ENCODE data around the gene RAMP3. TPM values are rescaled to one million over a fixed set of nuclear protein-coding genes. Genes with fewer than 3 reads are reported as not detected.

RAMP3 gene
- polyA plus RNA-seq, 3 donors = 7.8 to 10.6 (median 9.5) TPM

GRCh38 chr7:45185028-45185863 is 27.7 kb downstream of the RAMP3 start:
- DNase-seq (ENCODE audit: extremely low read depth in 1 of 11, low read depth in 9 of 11, low spot score in 4 of 11) = no peak

DNA sequence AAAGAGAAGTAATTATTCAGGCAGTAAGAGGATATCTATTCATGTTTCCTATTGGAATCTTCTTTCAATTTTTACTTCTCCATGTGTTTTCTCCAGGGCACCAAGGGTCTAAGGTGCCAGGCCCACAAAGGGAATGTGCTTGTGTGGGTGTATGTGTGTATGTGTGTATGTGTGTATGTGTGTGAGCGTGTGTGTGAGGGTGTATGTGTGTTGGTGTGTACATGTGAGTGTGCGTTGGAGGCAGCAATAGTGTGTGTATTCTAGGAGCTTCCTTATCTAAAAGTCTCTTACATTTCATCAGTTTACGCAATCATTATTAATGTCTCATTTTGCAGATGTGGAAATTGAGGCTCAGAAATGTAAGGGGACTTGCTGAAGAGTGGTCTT is 28.3 kb downstream of the RAMP3 start:
- no peak for DNase-seq (ENCODE audit: extremely low read depth in 1 of 11, low read depth in 9 of 11, low spot score in 4 of 11)

- DNase-seq (ENCODE audit: extremely low read depth in 1 of 11, low read depth in 9 of 11, low spot score in 4 of 11) = no peak
Measured at GRCh38 chr7:45186261-45186813, 28.7 kb downstream of the RAMP3 start.

DNA sequence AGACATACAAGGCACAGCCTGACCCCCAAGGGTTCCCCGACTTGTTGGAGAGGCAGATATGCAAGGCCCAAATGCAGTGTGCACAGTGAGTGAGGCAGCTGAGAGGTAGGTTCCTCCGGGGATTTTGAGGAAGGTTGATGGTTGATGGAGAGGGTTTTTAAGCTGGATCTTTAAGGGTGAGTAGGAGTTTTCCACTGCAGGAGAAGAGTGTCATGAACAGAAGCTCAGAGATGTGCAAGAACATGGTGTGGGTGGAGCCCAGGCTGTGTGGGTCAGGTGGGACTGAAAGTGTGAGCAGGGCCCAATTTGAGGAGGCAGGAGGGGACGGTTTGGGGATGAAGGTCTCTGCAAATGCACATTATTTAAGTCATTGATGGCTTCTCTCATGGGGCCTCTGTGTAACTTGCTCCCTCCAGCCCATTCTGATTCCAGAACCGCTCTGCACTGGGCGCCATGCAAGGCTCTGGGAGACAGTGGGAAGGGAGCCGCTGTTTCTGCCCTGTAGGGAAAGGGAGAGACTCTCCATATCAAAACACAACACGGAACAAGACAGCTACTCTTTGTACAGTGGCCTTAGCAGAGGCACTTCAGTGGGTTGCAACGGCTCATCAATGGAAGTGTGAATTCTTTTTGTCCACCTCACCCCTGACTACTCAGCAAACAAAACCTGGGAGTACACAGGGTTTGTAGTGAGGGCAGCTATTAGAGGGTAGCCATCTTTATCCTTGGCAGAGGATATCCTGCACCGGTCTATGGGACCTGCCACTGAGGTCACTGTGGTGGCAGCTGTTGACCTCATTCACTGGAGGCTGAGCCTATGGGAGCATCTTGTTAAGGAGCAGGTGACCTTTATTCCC is 29.7 kb downstream of the RAMP3 start:
- no peak for DNase-seq (ENCODE audit: extremely low read depth in 1 of 11, low read depth in 9 of 11, low spot score in 4 of 11)

DNA sequence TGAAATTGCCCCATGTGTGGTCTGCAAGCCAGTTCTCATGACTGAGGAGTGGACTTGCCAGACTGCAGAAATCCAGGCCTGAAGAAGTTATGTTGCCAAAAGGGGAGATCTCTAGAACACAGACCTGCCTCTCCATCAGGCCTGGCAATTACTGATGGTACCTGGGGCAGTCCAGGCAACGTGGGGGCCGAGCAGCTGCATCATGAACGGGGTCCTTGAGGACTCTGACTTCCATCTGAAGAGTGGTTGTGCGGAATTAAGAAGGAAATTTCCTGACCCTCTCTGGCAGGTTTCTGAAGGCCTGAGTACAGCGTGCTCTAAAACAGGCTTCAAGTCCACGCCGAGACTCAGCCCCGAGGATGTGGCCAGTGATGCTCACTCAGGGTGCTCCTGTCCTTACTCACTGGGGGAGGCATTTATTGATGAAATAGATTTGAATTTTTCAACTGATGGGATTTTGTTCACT is 30.4 kb downstream of the RAMP3 start:
- DNase-seq (ENCODE audit: extremely low read depth in 1 of 11, low read depth in 9 of 11, low spot score in 4 of 11) = no peak

GRCh38 chr7:45188736-45189135 is 31.1 kb downstream of the RAMP3 start:
- no peak for DNase-seq (ENCODE audit: extremely low read depth in 1 of 11, low read depth in 9 of 11, low spot score in 4 of 11)

DNA sequence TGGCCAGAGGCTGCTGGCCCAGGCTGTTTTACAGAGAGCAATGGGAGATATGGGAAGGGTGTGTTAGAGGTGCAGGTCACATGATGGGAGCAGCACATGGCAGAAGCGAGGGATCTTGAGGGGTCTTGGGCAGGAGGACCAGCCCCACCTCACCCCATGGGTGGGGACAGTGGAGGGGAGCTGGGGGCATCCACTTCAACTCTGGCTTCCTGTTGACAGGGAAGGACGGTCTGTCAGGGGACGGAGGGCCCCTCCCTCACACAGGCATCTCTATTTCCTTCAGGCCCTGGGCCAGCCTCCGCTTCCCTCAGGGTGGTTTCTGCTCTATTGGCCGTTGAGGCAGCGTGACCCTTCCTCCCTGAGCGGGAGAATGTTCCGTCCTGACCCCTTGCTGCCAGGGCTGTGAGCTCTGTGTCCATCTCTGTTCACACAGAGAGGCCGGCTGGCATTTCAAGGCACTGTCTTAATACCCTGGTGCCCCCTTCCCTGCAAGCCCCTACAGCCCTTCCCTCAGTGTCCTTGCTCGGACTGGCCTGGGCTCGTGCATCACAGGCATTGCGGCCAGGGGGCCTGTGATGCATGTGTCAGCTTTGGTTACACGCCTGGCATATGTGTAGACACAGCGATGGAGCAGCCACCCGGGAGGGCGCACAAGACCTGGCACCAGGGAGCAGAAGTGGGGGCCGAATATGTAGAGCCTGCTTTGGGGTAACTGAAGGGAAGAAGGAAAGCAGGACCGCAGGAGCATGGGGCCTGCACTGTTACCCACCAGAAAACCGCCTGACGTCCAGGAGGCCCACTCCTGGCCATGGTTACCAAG is 31.8 kb downstream of the RAMP3 start:
- DNase-seq (ENCODE audit: extremely low read depth in 1 of 11, low read depth in 9 of 11, low spot score in 4 of 11) = no peak

DNA sequence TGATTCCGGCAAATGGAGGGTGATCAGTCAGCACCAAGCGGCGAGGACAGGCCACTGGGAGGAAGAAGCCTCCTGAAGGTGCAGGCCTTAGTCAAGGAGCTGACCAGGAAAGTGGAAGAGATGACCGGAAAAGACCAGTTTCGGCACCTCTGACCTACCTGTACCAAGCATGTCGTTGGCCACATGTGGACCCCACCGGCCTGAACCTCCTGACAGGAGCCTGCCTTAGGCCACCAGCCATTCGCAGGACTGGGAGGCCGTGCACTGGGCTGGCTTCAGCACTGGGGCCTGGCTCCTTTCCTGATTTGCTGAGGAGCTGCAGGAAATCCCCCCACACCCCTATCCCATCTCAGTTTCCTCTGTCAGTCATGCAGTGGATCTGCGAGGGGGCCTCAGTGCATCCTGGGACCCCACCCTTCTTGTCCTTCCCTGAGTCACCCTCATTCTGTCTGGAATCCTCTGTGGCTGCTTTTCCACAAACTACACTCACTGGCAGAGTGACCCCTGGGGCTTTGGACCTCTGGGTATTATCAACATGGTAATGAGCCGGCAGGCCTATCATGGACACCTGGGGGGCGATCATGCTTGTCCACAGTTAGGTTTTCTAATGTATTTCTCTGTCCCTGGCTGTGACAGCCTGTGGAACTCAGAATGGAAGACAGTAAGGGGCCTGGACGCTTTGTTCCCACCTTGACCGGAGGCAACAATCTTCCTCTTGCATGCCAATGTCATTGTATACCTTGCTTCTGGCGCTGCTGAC is 33.0 kb downstream of the RAMP3 start:
- no peak for DNase-seq (ENCODE audit: extremely low read depth in 1 of 11, low read depth in 9 of 11, low spot score in 4 of 11)

GRCh38 chr7:45191396-45191795 is 33.8 kb downstream of the RAMP3 start:
- no peak for DNase-seq (ENCODE audit: extremely low read depth in 1 of 11, low read depth in 9 of 11, low spot score in 4 of 11)

DNA sequence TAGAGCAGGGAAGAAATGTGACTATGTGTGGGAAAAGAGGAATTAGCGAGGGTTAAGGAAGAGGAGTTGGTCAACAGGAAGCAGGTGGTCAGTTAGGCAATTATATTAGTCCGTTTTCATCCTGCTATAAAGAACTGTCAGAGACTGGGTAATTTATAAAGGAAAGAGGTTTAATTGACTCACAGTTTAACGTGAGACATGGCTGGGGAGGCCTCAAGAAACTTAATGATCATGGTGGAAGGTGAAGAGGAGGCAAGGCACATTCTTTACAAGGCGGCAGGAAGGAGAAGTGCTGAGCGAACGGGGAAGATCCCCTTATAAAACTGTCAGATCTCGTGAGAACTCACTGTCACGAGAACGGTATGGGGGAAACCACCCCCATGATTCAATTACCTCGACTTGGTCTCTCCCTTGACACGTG is 35.0 kb downstream of the RAMP3 start:
- DNase-seq (ENCODE audit: extremely low read depth in 1 of 11, low read depth in 9 of 11, low spot score in 4 of 11) = no peak

GRCh38 chr7:45193828-45194227 is 36.2 kb downstream of the RAMP3 start:
- DNase-seq (ENCODE audit: extremely low read depth in 1 of 11, low read depth in 9 of 11, low spot score in 4 of 11) = no peak

DNA sequence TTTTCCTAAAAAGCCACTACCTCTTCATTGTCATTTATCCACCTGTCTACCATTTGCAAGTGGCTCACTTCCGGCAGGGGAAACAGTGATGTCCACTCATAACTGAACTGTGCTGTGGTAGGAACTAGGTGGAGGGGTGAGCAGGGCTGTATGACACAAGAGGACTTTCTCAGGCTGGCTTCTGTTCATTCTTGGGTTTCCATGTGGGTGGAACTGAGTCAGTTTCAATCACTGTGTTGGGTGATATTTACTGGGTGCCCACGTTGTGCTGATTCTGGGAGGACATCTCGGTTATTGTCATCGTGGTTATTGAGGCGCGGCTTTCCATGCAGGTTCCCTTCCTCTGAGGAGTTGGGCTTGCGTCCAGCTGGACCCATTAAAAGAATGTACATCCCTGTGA is 38.8 kb downstream of the RAMP3 start:
- no peak for DNase-seq (ENCODE audit: extremely low read depth in 1 of 11, low read depth in 9 of 11, low spot score in 4 of 11)

GRCh38 chr7:45197461-45197860 is 39.9 kb downstream of the RAMP3 start:
- DNase-seq (ENCODE audit: extremely low read depth in 1 of 11, low read depth in 9 of 11, low spot score in 4 of 11) = no peak

GRCh38 chr7:45198986-45199385 is 41.4 kb downstream of the RAMP3 start:
- DNase-seq (ENCODE audit: extremely low read depth in 1 of 11, low read depth in 9 of 11, low spot score in 4 of 11) = no peak

GRCh38 chr7:45199506-45199905 is 41.9 kb downstream of the RAMP3 start:
- DNase-seq (ENCODE audit: extremely low read depth in 1 of 11, low read depth in 9 of 11, low spot score in 4 of 11) = no peak

GRCh38 chr7:45202625-45203024 is 45.0 kb downstream of the RAMP3 start:
- no peak for DNase-seq (ENCODE audit: extremely low read depth in 1 of 11, low read depth in 9 of 11, low spot score in 4 of 11)

- no peak for DNase-seq (ENCODE audit: extremely low read depth in 1 of 11, low read depth in 9 of 11, low spot score in 4 of 11)
Measured at GRCh38 chr7:45203036-45203435, 45.4 kb downstream of the RAMP3 start.

- DNase-seq (ENCODE audit: extremely low read depth in 1 of 11, low read depth in 9 of 11, low spot score in 4 of 11) = no peak
Measured at GRCh38 chr7:45203459-45203858, 45.9 kb downstream of the RAMP3 start.
